Measurements from ENCODE around the gene ZBTB7C. TPM values are rescaled to one million over a fixed set of nuclear protein-coding genes. Genes with fewer than 3 reads are reported as not detected.

Gene ZBTB7C
- total and polyA plus RNA-seq, 2 donors (not counting 1 experiment from before 2014, with no cell fraction given), result not detected

- 93% methylated on average over 12 of the region's 15 CpGs for WGBS (ENCODE audit: insufficient coverage)
- H4K20me1 ChIP-seq (ENCODE audit: control insufficient read depth, insufficient read depth, low read length, poor library complexity, severe bottlenecking), result no peaks in the 10 kb centered on the region
- no peak overlapping the region for H3K27ac ChIP-seq (ENCODE audit: low read length in 2 of 2)
- peaks cover 5% of the 10 kb centered on the region for H3K27me3 Mint-ChIP-seq
- no peaks in the 10 kb centered on the region for H3K4me1 Mint-ChIP-seq
- no peak overlapping the region for H3K4me3 ChIP-seq (ENCODE audit: control extremely low read depth in 1 of 5, extremely low read depth in 1 of 5, insufficient read depth in 1 of 5, low read depth in 2 of 5, low read length in 4 of 5)
- intact Hi-C loops (cut with micrococcal nuclease), result no loop called here
- no peaks in the 10 kb centered on the region for H3K4me1 ChIP-seq (ENCODE audit: control insufficient read depth in 2 of 2, insufficient read depth in 2 of 2, low read length in 2 of 2)
- H3K9me3 Mint-ChIP-seq (ENCODE audit: insufficient read depth), result no peaks in the 10 kb centered on the region
- peaks cover 0 to 3% (median 0%) of the 10 kb centered on the region in 3 donors for H3K9me3 ChIP-seq (ENCODE audit: control extremely low read depth in 1 of 3, control insufficient read depth in 2 of 3, insufficient read depth in 1 of 3, low read length in 2 of 3)
- H3K9ac ChIP-seq (ENCODE audit: low read length), result no peak overlapping the region
- H3K27ac Mint-ChIP-seq, result no peak overlapping the region
- no peaks in the 10 kb centered on the region for H3K36me3 ChIP-seq (replicated peaks in 1 of 2; ENCODE audit: control extremely low read depth in 1 of 2, control insufficient read depth in 1 of 2, extremely low read depth in 1 of 2, insufficient read depth in 2 of 2, low read length in 1 of 2)
- H3K4me3 Mint-ChIP-seq, result no peak overlapping the region
- no peak overlapping the region for H2AFZ ChIP-seq (ENCODE audit: insufficient read depth, low read depth, low read length, poor library complexity, severe bottlenecking)
- ChIA-PET CTCF (no interaction called here), POLR2A (no interaction called here)
- no peak for ATAC-seq (ENCODE audit: low read depth)
- DNase-seq, result no peak
- H3K4me2 ChIP-seq (replicated peaks; ENCODE audit: low read depth, low read length, poor library complexity, severe bottlenecking), result no peak overlapping the region
- peaks cover 0 to 2% (median 0%) of the 10 kb centered on the region in 4 experiments for H3K27me3 ChIP-seq (replicated peaks in 1 of 4; ENCODE audit: control extremely low read depth in 1 of 4, control insufficient read depth in 3 of 4, insufficient read depth in 4 of 4, low read length in 3 of 4)
- no peaks in the 10 kb centered on the region for H3K79me2 ChIP-seq (ENCODE audit: control insufficient read depth, insufficient read depth, low read length)
- no peak for TF ChIP-seq EZH2 (IDR thresholded peaks at IDR 0.05; ENCODE audit: borderline replicate concordance, insufficient read depth, low read depth, low read length, poor library complexity, severe bottlenecking)
- TF ChIP-seq CTCF (IDR thresholded peaks at IDR 0.05), result no peak
These were observed 191.6 kb downstream of the ZBTB7C start for GRCh38 chr18:48217258-48218250.

- POLR2A ChIA-PET, result no interaction called here
- Histone ChIP-seq H3K27me3 (replicated peaks in 1 of 4; ENCODE audit: control extremely low read depth in 1 of 4, control insufficient read depth in 3 of 4, insufficient read depth in 4 of 4, low read length in 3 of 4) (no peaks in the 10 kb centered on the region), H3K27ac (ENCODE audit: low read length in 2 of 2) (no peak overlapping the region), H3K4me3 (ENCODE audit: control extremely low read depth in 1 of 5, extremely low read depth in 1 of 5, insufficient read depth in 1 of 5, low read depth in 2 of 5, low read length in 4 of 5) (no peak overlapping the region), H3K79me2 (ENCODE audit: control insufficient read depth, insufficient read depth, low read length) (no peaks in the 10 kb centered on the region), H3K4me2 (replicated peaks; ENCODE audit: low read depth, low read length, poor library complexity, severe bottlenecking) (no peak overlapping the region), H4K20me1 (ENCODE audit: control insufficient read depth, insufficient read depth, low read length, poor library complexity, severe bottlenecking) (no peaks in the 10 kb centered on the region), H3K9me3 (ENCODE audit: control extremely low read depth in 1 of 3, control insufficient read depth in 2 of 3, insufficient read depth in 1 of 3, low read length in 2 of 3) (peaks cover 0 to 3% (median 0%) of the 10 kb centered on the region in 3 donors), H2AFZ (ENCODE audit: insufficient read depth, low read depth, low read length, poor library complexity, severe bottlenecking) (no peak overlapping the region), H3K9ac (ENCODE audit: low read length) (no peak overlapping the region), H3K4me1 (ENCODE audit: control insufficient read depth in 2 of 2, insufficient read depth in 2 of 2, low read length in 2 of 2) (no peaks in the 10 kb centered on the region), H3K36me3 (replicated peaks in 1 of 2; ENCODE audit: control extremely low read depth in 1 of 2, control insufficient read depth in 1 of 2, extremely low read depth in 1 of 2, insufficient read depth in 2 of 2, low read length in 1 of 2) (no peaks in the 10 kb centered on the region)
- DNase-seq, result no peak
- Mint-ChIP-seq H3K4me3 (no peak overlapping the region), H3K27me3 (peaks cover 5% of the 10 kb centered on the region), H3K9me3 (ENCODE audit: insufficient read depth) (no peaks in the 10 kb centered on the region), H3K4me1 (no peaks in the 10 kb centered on the region), H3K27ac (no peak overlapping the region)
- WGBS (ENCODE audit: insufficient coverage), result 95% methylated on average over 8 of the region's 9 CpGs
- no peak for TF ChIP-seq EZH2 (IDR thresholded peaks at IDR 0.05; ENCODE audit: borderline replicate concordance, insufficient read depth, low read depth, low read length, poor library complexity, severe bottlenecking)
- TF ChIP-seq CTCF (IDR thresholded peaks at IDR 0.05), result no peak
- ATAC-seq (ENCODE audit: low read depth), result no peak
- CTCF ChIA-PET, result no interaction called here
- intact Hi-C loops (cut with micrococcal nuclease), result no loop called here
These were observed 192.4 kb downstream of the ZBTB7C start for GRCh38 chr18:48216639-48217257.

Data from B cell (primary cell).